NB4 (cell line): ENCODE results near the gene NRG3.

Experiments
- CTCF ChIP-seq: IDR thresholded peaks from one replicate; pipeline ENCODE4 v1.5.1; 2012; ENCODE audit warnings: low read depth, low read length
- POLR2A ChIP-seq: IDR thresholded peaks from 2 replicates; pipeline ENCODE4 v1.6.1; 2011; ENCODE audit warnings: mild to moderate bottlenecking; ENCODE audit not compliant: insufficient read length; ENCODE audit errors: extremely low read depth

- TF ChIP-seq CTCF (no peak), POLR2A (no peak)
These were observed 19.6 kb downstream of the NRG3 start for GRCh38 chr10:81894616-81895015.
